Spleen (tissue), 11 donors: ENCODE results near the gene NR3C2. TPM values are rescaled to one million over a fixed set of nuclear protein-coding genes. Genes with fewer than 3 reads are reported as not detected.

ENCODE experiments used
- DNase-seq: peaks from one replicate; pipeline ENCODE4 v3.0.0-alpha.2; 2020
- H3K27ac ChIP-seq, 8 donors: fragments of 200-600 bp; sonication (generic) in 7 of 8; 1 replicate in 4 of 8; 2 replicates in 4 of 8; pipeline versions ENCODE4 v1.5.0 to v1.8.0; 2016 to 2021; ENCODE audit warnings: inconsistent platforms in 4 of 8, mild to moderate bottlenecking in 4 of 8, moderate library complexity in 1 of 8
- H3K27me3 ChIP-seq, 7 donors: fragments of 200-600 bp; sonication (generic) in 6 of 7; replicated peaks in 1 of 7; 1 replicate in 4 of 7; 2 replicates in 3 of 7; pipeline versions ENCODE4 v1.5.0 to v1.8.0; 2016 to 2021; ENCODE audit warnings: inconsistent platforms in 3 of 7, mild to moderate bottlenecking in 1 of 7
- H3K36me3 ChIP-seq, 6 donors: fragments of 200-600 bp; sonication (generic) in 5 of 6; 1 replicate in 4 of 6; 2 replicates in 2 of 6; pipeline versions ENCODE4 v1.5.0 to v1.8.0; 2016 to 2021; ENCODE audit warnings: inconsistent platforms in 2 of 6
- H3K4me1 ChIP-seq, 6 donors: fragments of 200-600 bp; sonication (generic) in 5 of 6; 1 replicate in 3 of 6; 2 replicates in 3 of 6; pipeline versions ENCODE4 v1.5.0 to v1.8.0; 2016 to 2021; ENCODE audit warnings: inconsistent platforms in 3 of 6
- H3K4me3 ChIP-seq, 8 donors: fragments of 200-600 bp; sonication (generic) in 7 of 8; 1 replicate in 4 of 8; 2 replicates in 4 of 8; pipeline versions ENCODE4 v1.5.0 to v1.8.0; 2016 to 2021; ENCODE audit warnings: inconsistent platforms in 4 of 8, mild to moderate bottlenecking in 4 of 8, moderate library complexity in 2 of 8
- H3K9me3 ChIP-seq, 8 donors: fragments of 200-600 bp; sonication (generic) in 7 of 8; 1 replicate in 4 of 8; 2 replicates in 4 of 8; pipeline versions ENCODE4 v1.5.0 to v1.8.0; 2016 to 2021; ENCODE audit warnings: inconsistent platforms in 4 of 8
- POLR2A ChIP-seq, 3 donors: fragments of 450-650 bp; IDR thresholded peaks; one replicate each; pipeline ENCODE4 v1.5.1; 2017; ENCODE audit warnings: antibody characterized with exemption in 3 of 3, mild to moderate bottlenecking in 1 of 3
- POLR2AphosphoS5 ChIP-seq, 3 donors: sonication (generic); formaldehyde crosslinking; IDR thresholded peaks; one replicate each; pipeline ENCODE4 v1.5.1; 2017; ENCODE audit warnings: antibody characterized with exemption in 3 of 3
- WGBS, 5 donors: extraction: QIAGEN DNeasy Blood & Tissue Kit in 3 of 5; methylation state at CpG; one replicate each; pipeline versions ENCODE4 v1.1.5 to v1.1.7; 2013 to 2018; 5-methylcytosine and 5-hydroxymethylcytosine counted together
- intact Hi-C: fragments of 100-400 bp; cut with DNase I; formaldehyde crosslinking; loops from one replicate; pipeline ENCODE4 v1.15.0; 2023; ENCODE audit warnings: low total_unique reads
- polyA plus RNA-seq, 3 donors: library from polyadenylated mRNA; stranded (reverse); fragments of 200-250 nt; gene quantifications; one replicate each; pipeline ENCODE4 v1.2.1, GENCODE V29; 2013
- total RNA-seq, 7 donors: library from RNA; depleted of rRNA in 3 of 7; stranded (reverse); fragments of >200 nt in 3 of 7; fragmentation: NEBNext Ultra II Directional in 4 of 7; extraction: Animal tissue kit (Norgen Biotek cat#: 25700) in 4 of 7; gene quantifications; one replicate each; pipeline versions ENCODE4 v1.1.0 to v1.2.1, GENCODE V29; 2016 to 2021
- TF ChIP-seq, protein P1 (sequence below), 11 experiments: fragments of 200-600 bp in 7 of 11; fragments of 450-650 bp in 4 of 11; sonication (generic) in 4 of 11; IDR thresholded peaks in 8 of 11; conservative IDR thresholded peaks in 3 of 11; 1 replicate in 7 of 11; 2 replicates in 4 of 11; pipeline versions ENCODE4 v1.4.0 to v1.8.0; 2016 to 2021; ENCODE audit warnings: antibody characterized with exemption in 11 of 11, inconsistent platforms in 4 of 11, mild to moderate bottlenecking in 1 of 11
- donor health status: healthy with polysubstance abuse.
- donor health status: DM: no; HTN: no; CAD: no; lungs with moderate emphysema.
- donor health status: DM: no; HTN: no; CAD: no.
- donor health status: Bipolar disorder and iron deficiency.
- donor health status: healthy.
- donor health status: DM: no; HTN: no; CAD: no.
- donor health status: DM: yes; HTN: yes; CAD: no.

The NR3C2 gene
- total and polyA plus RNA-seq, 10 donors, result 1.2 to 25.9 (median 16.2) TPM

DNA sequence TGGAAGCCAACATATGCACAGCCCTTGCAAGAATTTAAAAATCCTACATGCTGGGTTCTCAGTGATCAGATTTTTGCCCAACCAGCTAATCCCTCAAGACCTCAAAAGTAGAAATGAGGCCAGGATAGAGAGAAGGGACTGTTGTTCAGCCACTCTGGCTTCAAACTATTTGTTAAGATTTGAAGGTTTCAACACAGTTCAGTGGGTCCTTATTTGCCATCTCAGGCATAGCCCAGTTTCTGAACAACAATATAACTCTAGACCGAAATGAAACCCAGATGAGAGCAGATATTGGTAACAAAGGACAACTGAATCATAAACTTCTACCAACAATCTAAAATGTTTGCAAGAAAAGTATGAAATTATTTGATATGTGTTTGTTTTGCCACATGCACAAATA lies 237.3 kb downstream of the NR3C2 start:
- TF ChIP-seq POLR2A (IDR thresholded peaks at IDR 0.05) (no peak), POLR2AphosphoS5 (IDR thresholded peaks at IDR 0.05) (no peak)
- TF ChIP-seq, protein P1, sequence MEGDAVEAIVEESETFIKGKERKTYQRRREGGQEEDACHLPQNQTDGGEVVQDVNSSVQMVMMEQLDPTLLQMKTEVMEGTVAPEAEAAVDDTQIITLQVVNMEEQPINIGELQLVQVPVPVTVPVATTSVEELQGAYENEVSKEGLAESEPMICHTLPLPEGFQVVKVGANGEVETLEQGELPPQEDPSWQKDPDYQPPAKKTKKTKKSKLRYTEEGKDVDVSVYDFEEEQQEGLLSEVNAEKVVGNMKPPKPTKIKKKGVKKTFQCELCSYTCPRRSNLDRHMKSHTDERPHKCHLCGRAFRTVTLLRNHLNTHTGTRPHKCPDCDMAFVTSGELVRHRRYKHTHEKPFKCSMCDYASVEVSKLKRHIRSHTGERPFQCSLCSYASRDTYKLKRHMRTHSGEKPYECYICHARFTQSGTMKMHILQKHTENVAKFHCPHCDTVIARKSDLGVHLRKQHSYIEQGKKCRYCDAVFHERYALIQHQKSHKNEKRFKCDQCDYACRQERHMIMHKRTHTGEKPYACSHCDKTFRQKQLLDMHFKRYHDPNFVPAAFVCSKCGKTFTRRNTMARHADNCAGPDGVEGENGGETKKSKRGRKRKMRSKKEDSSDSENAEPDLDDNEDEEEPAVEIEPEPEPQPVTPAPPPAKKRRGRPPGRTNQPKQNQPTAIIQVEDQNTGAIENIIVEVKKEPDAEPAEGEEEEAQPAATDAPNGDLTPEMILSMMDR (IDR thresholded peaks at IDR 0.05 in 8 of 11, conservative IDR thresholded peaks at IDR 0.05 in 3 of 11), result no peak
- intact Hi-C loops, result no loop called here
- Histone ChIP-seq H3K36me3 (no peaks in the 10 kb centered on the region), H3K9me3 (no peaks in the 10 kb centered on the region), H3K27me3 (no peaks in the 10 kb centered on the region), H3K27ac (no peak overlapping the region), H3K4me3 (no peak overlapping the region), H3K4me1 (peaks cover 0 to 4% (median 0%) of the 10 kb centered on the region in 6 donors)
- no peak for DNase-seq
- WGBS, 5 donors, result 90 to 98% (median 95%) methylated on average over 1 of the region's 1 CpG

DNA sequence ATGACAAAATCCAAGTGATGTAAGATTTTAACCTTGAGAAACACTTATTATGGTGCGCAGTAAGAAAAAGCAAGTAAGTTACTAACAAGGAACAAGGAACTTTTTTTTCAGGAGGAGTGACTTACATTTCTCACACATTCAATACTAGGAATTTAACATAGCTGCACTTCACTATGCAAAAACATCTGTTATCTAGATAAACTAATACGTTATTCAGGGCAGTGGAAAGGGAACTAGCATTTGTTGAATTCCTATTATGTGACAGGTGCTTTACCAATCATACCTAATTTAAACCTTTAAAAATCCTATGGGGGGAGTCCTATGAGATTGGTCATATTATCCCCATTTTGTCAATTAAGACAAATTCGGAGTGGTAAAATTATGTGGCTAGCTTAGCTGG lies 238.0 kb downstream of the NR3C2 start:
- TF ChIP-seq POLR2A (IDR thresholded peaks at IDR 0.05), result no peak
- no peak for TF ChIP-seq POLR2AphosphoS5 (IDR thresholded peaks at IDR 0.05)
- TF ChIP-seq, protein P1 (IDR thresholded peaks at IDR 0.05 in 8 of 11, conservative IDR thresholded peaks at IDR 0.05 in 3 of 11), result no peak
- intact Hi-C loops, result no loop called here
- WGBS, 5 donors, result 83 to 90% (median 86%) methylated on average over 3 of the region's 3 CpGs
- no peaks in the 10 kb centered on the region for H3K36me3 ChIP-seq
- no peaks in the 10 kb centered on the region for H3K27me3 ChIP-seq
- H3K27ac ChIP-seq, result no peak overlapping the region
- no peak overlapping the region for H3K4me3 ChIP-seq
- DNase-seq, result no peak
- H3K4me1 ChIP-seq, result peaks cover 0 to 4% (median 0%) of the 10 kb centered on the region in 6 donors
- no peaks in the 10 kb centered on the region for H3K9me3 ChIP-seq

DNA sequence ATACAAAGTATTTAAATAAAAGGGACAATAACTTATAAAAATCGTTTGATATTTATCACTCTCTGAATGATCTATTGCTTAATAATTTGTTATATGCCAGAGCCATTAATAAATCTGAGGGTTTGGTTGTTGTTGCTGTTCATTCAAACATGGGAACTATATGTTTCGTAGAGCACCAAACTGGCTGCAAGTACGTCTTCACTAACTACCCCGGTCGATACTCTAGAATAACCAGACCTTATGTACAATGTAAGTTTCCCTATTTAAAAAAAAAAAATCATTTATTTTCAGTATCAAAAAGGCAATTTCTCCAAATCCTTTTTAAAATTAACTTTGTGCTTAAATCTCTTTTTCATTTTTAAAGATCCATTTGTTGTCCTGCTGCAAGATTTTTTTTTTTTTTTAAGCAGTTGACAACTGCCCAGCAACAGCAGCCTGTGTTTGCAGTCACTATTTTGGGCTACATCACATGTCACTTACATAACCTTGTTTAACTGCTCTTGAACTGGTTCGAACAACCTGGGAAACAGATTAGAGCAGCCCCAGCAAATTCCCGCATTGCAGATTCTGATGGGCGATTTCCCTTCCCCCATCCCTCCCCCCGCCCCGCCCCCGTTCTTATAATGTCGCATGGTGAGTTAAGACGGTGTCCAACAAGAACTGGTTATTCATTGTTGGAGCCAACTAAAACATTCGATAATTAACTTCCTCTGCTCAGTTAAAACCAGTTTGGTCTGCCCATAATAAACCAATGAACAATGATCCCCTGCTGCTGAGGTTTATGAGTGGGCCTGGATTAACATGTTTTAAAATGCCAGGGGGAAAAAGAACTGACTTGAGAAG lies 238.9 kb downstream of the NR3C2 start:
- no peak for TF ChIP-seq POLR2A (IDR thresholded peaks at IDR 0.05)
- TF ChIP-seq POLR2AphosphoS5 (IDR thresholded peaks at IDR 0.05), result no peak
- TF ChIP-seq, protein P1 (IDR thresholded peaks at IDR 0.05 in 8 of 11, conservative IDR thresholded peaks at IDR 0.05 in 3 of 11), result no peak
- no peak overlapping the region for H3K27ac ChIP-seq
- intact Hi-C loops, result no loop called here
- H3K27me3 ChIP-seq, result no peaks in the 10 kb centered on the region
- H3K36me3 ChIP-seq, result no peaks in the 10 kb centered on the region
- whole genome bisulfite sequencing, 5 donors, result 68 to 80% (median 70%) methylated on average over 14 of the region's 14 CpGs
- H3K4me1 ChIP-seq, result peaks cover 0 to 3% (median 0%) of the 10 kb centered on the region in 6 donors
- no peaks in the 10 kb centered on the region for H3K9me3 ChIP-seq
- no peak for DNase-seq
- H3K4me3 ChIP-seq, result no peak overlapping the region

DNA sequence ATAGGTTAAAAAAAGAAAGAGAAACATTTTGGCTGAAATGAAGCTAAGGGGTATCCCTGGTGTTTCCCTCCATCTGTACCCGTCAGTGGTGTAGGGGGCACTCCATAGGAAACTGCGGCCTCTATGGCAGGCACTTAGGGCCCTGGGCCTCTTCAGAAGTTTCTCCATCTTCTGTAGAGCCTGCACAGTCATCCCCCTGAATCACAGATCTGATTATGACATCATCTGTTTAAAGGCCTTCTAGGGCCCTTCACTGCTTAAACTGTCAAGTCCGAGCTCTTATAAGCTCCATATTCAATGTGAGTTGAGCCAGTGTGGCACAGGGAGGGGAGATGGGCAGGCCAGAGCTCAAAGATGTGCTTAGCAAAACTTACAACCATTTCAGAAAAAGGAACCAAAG lies 241.3 kb downstream of the NR3C2 start:
- H3K4me3 ChIP-seq, result no peak overlapping the region
- H3K27me3 ChIP-seq, result no peaks in the 10 kb centered on the region
- no peaks in the 10 kb centered on the region for H3K9me3 ChIP-seq
- intact Hi-C loops, result no loop called here
- no peaks in the 10 kb centered on the region for H3K4me1 ChIP-seq
- no peak for DNase-seq
- no peak for TF ChIP-seq POLR2AphosphoS5 (IDR thresholded peaks at IDR 0.05)
- TF ChIP-seq POLR2A (IDR thresholded peaks at IDR 0.05), result no peak
- TF ChIP-seq, protein P1 (IDR thresholded peaks at IDR 0.05 in 8 of 11, conservative IDR thresholded peaks at IDR 0.05 in 3 of 11), result no peak
- no peaks in the 10 kb centered on the region for H3K36me3 ChIP-seq
- 89 to 99% (median 91%) methylated on average over 3 of the region's 3 CpGs for WGBS, 5 donors
- no peak overlapping the region for H3K27ac ChIP-seq
